Upper lobe of left lung (tissue), 4 donors: ENCODE data around the gene CSNK1D.

Source experiments
- CTCF ChIP-seq, 6 experiments: fragments of 450-650 bp in 4 of 6; fragments of 200-600 bp in 2 of 6; sonication (generic) in 2 of 6; IDR thresholded peaks; one replicate each; pipeline ENCODE4 v1.5.1; 2016 to 2019; ENCODE audit warnings: antibody characterized with exemption in 6 of 6
- POLR2A ChIP-seq, 4 donors: fragments of 450-650 bp; IDR thresholded peaks; one replicate each; pipeline ENCODE4 v1.5.1; 2016 to 2017; ENCODE audit warnings: antibody characterized with exemption in 4 of 4, mild to moderate bottlenecking in 2 of 4

- TF ChIP-seq CTCF (IDR thresholded peaks at IDR 0.05) (no peak), POLR2A (IDR thresholded peaks at IDR 0.05) (no peak)
These were observed 8.2 kb upstream of the CSNK1D start for GRCh38 chr17:82281502-82282238.
